NCI-H2029 treated with DMSO at 0.1 percent for 48 hours (cell line): ENCODE measurements around the gene FOXN3.
"Not testable (repeated sequence)": the region's sequence is repeated elsewhere in the genome, so short reads cannot be mapped to it uniquely, and the experiment has no call there.

Source experiments
- DNase-seq: peaks from one replicate; lab custom pipeline; 2025; lab: John Stamatoyannopoulos, UW

FOXN3 gene

DNA sequence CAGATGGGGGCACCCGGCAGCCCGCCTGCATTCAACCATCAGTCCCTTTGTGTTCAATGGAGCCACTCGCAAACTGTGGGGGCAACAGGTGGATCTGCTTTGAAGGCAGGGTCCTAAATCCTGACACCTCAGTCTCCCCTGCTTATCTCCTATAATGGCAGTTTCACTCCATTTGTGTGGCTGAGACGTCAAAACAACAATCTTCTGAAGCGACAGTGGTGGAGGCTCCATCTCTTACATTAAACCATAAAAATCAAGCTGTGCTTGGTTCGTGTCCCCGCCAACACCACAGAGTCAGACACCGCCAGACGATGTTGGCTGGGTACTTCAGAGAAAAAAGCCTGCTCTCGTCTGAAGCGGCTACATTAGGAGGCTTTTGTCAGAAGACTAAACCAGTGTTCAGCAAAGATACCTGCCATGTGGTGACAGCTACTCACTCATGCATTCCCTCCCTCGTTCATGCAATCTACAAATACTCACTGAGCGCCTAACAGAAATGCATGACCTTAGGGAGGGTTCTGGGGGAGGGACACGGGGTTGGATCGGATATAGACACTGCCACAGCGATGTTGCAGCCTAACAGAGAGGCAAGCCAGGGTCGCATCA is 253.9 kb downstream of the FOXN3 start:
- no peak for DNase-seq

DNA sequence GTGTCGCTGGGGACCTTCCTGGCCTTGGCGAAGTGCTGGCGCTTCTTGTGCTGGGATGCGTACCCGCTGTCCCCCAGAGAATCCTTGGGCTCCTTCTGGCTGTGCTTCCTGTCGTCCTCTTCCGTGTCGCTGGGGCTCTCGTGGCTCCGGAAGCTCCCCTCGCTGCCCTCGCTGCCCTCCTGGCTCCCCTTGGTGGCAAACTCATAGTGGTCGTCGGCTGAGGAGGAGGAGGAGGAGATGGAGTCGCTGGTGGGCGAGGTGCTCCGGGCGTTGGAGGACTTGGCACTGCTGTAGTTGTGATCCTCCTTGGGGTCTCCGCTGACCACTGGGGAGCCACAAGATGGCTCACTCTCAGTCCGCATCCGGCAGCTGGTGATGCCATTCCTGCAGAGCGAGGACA is 254.4 kb downstream of the FOXN3 start:
- no peak for DNase-seq

DNA sequence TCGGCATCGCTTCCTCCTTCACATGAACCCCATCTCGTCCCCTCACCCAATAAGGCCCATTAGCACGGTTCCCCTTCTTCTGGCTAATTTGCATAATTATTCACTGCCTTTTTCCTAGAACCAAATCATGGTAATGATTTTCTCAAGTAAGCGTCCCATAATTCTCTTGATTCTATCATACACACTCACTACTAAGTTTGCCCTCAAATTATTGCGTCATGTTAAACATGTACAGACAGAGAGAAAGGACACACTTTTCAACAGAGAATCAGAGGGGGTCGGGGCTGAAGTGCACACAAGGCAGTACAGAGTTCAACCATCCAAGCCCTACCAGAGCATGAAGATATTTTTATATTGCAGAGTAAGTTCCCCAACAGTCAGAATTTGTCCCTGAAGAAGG is 256.6 kb downstream of the FOXN3 start:
- DNase-seq: no peak

DNA sequence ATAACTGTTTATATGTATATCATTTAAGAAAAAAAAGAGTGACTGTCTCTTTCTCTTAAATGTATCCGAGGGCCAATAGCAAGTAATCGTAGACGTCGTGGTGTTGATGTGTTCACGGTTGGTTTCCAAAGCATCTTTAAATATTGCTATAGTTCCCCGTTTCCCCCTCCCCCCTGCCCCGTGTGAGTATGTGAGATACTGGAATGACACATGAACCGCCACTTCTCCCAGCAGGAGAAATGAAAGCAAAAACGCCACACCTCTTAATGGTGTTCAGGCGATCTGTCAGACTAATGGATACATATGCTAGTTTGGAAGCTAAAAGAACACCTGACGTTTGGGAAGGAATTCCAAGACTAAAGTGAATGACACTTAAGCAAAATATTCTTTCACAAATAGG is 258.3 kb downstream of the FOXN3 start:
- DNase-seq: no peak

DNA sequence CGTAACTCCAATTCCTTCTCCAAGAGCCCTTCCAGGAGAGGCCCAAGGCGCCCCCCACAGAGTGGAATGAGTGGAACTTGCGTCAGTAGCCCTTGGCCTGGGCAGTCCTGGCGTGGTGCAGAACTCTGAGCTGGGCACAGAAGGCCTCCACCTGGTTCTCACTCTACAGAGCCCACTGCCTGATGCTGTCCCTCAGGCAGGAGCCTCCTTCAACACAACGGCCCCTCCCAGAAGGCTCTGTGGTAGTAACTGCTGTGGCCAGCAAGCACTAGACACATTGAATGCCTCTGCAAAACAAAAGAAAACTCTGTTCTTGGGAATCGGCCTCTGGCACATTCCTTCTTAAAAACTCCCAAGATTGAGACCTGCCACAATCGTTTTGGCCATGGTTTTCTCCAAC is 258.9 kb downstream of the FOXN3 start:
- not testable (repeated sequence) for DNase-seq

DNA sequence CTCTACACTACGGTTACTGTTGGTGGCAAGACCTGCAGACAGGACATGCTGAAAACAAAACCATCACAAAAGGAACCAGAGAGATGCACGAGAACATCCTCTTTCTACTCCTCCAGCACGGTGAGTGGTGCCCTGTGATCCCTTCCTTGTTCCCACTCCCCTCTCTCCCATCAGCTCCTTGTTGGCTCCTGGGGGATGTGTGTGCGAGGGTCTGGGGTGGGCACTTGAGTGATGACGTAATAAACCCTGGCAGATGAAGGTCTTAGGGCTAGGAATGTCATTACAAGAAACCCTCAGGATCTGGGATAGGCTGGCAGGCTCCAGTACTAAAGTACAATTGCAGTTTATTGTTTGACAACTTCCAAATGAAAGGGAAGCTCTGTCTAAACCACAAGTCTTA is 261.5 kb downstream of the FOXN3 start:
- DNase-seq: no peak

DNA sequence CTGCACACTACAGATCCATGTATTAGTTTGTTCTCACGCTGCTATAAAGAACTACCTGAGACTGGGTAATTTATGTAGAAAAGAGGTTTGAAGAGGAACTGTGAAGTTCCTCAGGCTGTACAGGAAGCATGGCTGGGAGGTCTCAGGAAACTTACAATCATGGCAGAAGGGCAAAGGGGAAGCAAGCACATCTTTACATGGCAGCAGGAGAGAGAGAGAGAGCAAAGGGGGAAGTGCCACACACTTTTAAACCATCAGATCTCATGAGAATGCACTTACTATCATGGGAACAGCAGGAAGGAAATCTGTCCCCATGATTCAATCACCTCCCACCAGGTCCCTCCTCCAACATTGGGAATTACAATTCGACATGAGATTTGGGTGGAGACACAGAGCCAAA is 265.3 kb downstream of the FOXN3 start:
- not testable (repeated sequence) for DNase-seq

DNA sequence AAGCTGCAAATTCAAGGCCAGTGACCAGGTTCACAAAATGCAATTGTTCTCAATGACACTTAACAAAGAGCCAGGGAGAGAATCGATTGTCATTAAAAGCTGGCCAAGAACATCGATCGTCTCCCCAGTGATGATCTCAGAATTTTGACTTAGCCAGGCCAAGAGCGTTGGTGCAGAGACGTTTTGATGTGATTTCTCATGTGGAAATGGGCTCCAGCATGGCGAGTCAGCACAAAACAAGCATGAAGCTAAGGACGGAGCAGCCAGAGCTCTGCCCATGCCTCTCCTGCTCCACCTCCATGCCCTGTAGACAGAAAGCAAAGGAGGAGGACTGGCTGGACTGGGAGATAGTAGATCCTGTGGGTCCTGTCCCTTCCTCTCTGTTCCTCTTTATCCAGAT is 270.8 kb downstream of the FOXN3 start:
- DNase-seq: no peak

DNA sequence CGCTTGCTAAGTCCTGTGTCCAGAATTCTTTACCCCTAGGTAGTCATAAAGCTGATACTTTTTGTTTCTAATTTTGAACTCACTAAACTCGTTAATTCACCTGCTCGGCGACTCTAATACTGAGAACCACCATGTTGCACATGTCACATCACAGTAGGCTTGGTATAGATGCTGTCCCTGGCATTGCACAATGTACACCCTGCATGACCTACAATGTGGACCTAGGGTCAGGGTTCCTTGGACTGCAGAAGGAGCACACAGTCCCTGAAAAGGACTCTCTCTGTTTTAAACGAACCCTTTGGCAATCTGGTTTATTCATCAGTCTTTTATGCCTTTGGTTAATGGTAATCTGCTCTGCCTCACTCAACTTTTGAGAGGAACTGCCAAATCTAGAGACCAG is 272.4 kb downstream of the FOXN3 start:
- DNase-seq: no peak

DNA sequence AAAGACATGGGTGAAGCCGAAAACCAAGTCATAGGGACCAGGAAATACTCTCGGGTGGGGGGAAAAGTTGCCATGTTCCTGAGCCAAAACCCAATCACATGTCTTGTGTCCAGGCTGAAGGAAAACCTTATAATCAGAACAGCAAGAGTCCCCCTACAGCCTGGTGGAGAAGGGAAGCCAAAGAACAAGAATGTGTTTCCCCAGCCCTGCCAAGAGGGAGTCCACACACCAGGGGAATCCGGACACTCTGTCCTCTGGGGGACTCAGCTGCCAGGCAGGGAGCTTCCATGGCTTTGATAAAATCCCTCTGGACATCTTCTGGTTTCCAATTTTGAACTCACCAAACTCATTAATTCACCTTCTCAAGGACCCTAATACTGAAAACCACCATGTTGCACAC is 273.0 kb downstream of the FOXN3 start:
- no peak for DNase-seq

DNA sequence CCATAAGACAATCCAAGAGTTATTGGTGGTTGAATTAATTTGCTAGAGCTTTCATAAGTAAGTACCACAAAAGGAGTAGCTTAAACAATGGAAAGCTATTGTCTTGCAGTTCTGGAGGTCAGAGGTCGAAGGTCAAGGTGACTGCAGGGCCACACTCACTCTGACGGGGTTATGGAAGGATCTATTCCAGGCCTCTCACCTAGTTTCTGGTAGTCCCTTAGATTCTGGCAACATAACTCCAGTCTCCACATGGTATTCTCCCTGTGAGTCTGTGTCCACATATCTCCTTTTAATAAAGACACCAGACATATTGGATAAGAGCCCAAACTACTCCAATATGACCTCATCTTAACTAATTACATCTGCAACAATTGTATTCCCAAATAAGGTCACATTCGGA is 273.4 kb downstream of the FOXN3 start:
- no peak for DNase-seq

DNA sequence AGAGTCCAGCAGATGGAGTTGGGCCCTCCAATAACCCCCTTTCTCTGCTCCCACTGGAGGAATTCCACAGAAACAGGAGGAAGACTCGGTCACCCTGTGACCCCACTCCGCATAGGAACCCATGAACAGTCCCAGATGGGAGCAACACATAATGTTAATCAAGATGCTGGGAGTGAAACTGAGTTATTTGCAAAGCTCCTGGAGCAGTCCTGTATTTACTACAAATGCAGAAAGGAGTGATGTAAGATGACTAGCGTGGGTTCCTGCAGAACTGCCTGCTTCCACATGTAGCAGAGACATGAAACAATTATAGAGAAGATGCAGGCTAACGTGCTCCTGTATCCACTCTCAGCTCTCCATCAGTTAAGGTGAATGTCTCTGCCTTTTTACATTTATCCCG is 274.7 kb downstream of the FOXN3 start:
- no peak for DNase-seq

DNA sequence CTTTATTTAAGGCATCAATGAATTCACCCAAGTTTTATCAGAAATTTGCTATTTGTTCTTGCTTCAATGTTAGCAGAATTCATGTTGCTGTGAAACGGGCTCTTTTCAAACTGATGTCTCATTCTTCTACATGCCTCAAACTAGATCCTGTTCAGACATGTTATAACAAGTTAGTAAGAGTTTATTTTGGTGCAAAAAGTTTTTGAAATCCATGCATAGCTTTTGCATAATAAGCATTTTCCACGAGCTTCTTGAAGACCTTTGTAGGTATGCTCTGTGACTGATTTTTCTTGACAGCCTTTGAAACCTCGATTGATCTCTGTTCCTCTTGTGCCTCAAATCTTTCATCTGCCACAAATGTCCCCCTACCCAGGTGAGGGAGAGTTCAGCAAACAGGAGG is 275.2 kb downstream of the FOXN3 start:
- DNase-seq: no peak

DNA sequence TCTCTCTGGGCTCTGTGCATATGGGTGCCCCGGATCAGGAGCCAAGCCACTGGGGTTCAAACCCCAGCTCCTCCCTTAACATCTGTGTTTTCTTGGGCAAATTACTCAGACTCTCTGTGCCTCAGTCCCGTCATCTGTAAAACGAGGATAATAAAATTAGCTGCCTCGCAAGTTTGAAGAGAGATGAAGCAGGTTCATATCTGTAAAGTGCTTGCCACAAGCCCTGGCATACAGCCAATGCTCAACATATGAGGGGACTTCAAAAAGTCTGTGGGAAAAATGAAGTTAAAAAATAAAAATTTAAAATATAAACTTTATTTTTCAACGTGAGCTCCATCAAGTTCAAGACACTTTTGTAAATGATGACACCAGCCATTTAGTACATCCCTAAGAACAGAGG is 276.7 kb downstream of the FOXN3 start:
- DNase-seq: no peak

DNA sequence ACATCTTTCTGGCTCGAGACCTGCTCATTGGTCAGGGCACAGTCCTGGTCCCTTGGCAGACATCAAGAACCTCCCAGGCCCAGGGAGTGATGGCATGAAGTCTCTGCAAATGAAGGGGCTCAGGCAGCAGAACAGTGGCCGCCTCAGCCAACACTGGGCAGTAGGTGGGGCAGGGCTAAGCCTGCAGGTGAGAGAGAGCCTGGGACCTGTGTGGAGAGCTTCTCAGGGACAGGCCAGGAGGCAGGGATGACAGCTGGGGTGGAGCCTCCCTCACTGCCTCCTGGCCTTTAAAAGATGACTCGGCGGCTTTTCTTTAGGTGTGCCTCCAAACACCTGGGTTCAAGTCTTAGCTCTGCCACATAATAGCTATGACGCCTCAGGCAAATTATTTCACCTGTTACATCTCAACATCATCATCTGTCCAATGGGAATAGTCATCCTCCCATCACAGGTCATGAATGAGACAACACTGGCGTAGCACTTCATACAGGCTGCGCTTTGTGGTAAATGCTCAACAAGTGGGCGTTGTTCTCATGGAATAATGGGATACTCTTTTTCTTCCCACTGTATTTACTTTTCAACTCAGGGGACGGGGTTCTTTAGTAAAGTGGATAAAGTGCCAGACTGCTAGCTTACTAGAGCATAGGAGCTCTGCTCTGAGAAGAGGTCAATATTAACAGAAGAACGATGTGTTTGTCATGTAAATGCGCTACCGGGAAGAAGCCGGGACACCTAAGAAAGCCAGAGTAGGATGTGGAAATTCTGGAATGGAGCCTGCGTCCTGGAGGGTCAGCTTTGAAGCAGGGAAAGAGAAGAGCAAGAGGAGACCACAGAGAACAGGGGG is 277.4 kb downstream of the FOXN3 start:
- DNase-seq: no peak

DNA sequence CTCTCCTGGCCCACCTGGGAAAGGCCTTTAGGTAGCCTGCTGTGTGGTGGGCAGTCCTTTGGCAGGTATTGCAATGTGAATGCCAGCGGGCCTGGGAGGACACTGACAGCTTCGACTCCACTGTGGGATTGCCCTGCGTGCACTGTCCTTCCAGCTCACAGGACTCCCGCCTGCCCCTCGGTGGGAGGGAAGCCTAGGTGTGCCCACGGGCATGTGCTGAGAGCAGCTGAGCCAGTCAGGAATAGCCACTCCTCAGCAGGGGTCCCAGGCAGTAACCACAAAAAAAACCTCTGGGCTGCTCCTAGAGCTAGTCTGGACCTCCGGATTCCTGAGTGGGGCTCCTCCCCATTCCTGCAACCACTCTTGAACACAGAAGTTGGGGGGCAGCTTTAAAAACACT is 278.2 kb downstream of the FOXN3 start:
- DNase-seq: no peak

DNA sequence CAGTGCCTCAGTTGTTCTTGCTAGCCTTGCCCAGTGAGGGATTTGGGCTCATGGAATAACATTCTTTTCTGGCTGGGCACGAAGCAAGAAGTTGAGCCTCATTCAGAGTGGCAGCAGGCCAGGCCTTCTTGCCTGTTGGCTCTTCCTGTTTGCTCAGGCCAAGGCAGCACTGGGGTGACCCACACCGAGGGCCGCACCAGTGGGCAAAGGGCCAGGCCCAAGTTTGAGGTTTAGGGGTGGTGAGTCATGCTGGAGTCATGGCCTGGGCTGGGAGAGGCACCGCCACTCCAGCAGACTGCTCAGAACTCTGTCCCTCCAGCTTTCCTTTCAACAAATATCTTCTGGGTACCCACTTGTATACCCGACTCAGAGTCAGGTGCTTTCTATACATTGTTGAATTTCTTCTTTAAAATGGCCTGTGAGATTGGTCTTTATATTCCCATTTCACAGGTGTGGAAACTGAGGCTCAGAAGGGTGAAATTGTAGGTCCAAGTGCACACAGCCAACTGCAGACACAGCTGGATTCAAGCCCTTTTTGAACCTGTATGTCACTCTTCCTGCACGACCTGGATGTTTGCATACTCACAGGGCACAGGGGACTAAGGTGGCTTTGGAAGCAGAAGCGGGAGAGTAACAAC is 279.4 kb downstream of the FOXN3 start:
- no peak for DNase-seq

DNA sequence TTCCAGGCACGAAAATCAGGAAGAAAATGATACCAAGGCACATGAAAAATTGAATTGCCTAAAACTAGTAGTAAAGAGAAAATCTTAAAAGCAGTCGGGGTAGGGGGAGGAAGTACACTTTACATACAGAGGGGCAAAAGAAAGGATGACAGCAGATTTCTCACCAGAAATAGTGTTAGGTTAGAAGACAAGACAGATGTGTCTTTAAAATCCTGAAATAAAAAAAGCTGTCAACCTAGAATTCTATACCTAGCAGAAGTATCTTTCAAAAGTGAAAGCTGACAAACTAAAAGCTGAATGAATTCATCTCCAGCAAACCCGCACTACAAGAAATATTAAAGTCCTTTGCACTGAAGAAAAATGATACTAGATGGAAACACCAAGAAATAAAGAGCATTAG is 280.4 kb downstream of the FOXN3 start:
- DNase-seq: no peak

DNA sequence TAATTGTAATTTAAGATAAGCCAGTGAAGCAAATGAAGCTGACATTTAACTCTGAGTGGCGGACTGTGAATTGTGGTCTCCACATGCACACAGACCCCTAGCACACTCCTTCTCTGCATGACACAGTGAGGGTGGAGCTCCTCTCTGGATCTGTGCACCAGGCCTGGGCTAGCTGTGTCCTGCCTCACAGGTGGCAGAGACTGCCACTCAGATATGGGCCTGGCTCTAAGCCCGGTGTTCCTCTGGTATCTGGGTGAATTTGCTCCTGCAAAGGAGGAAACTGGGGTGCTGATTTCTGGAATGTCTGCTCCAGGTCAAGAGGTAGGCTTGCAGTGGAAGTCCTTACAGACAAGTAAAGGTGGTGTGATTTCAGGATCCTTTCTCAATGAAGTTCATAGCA is 282.4 kb downstream of the FOXN3 start:
- no peak for DNase-seq

DNA sequence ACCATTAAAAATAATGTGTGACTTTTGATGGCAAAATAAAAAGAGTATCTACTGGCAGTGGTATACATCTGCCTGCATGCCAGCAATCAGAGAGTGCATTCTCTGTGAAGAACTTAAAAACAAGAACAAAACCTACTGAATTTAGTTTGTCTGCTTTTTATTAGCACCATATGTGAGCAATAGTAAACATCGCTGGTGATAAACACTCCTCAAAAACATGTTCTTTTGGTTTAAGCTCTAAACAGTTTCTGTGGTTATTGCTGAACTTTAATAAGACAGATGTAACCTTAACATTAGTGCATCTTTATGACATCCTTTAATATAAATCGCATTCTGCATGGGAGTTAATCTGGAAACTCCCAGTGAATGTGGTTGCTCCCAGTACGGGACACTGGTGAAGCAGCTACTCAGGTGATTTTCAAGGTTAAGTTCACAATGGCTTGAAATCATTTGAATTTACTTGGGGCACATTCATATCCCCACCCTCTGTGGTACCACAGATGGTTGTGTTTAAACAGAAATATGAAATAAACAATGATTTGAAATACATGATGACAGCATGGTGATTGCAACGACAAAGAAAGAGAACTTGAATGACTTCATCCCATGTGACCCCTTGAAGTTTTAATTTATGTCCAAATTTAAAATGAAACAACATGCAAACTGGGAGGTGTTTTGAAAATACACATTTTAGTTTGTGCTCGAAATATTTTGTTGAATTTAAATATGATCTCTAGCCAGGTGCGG is 285.9 kb downstream of the FOXN3 start:
- no peak for DNase-seq

DNA sequence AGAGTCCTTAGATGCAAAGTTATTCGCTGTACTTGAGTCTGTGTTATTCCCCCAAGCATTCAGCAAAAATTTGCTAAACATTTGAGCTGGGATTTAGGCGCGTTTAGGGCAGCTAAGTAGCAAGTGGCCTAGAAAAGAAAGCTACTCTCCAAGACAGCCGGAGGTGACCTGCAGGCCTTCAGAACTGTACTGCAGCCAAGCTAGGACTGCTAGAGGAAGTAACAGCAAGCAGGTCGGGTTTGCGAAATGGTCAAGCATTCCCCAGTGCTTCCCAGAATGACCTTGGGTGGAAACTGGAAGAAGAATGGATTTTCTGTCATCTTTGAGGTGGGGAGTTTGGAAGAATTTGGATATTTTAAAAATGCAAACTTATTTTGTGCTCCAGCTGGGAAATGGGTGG is 287.5 kb downstream of the FOXN3 start:
- DNase-seq: no peak

DNA sequence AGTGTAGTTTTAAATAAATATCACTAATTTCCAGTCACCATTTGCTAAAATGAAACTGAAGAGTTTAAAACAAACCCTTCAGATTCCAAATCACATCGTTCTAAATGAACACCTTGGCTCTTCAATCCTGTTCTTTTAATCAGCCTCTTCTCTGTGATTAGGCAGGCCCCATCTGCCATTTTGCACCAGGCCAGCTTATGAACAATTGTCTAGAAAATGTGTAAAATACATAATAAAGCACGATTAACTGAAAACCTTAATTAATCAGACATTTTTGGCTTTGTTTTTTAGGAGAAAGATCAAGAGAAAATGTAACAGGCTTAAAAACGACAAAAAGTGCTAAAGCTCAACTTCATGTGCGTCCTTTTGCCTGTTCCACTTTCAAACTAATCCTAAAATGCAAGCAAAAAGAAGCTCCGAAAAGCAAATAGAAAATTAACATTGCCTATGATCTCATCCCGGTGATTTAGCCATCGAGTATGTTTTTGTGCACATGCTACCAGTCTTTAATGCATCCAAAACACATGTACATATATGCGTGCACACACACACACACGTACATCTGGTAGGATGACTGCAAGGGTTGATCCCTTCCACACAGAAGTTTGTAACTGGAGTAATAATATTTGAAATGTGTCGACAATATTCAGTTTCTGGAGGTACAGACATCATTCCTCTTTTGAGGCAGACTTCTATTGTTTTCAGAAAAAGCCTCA is 288.6 kb downstream of the FOXN3 start:
- no peak for DNase-seq
